HUES6 (cell line): ENCODE measurements around the gene CNTRL.

Source experiments
- H3K27ac ChIP-seq: 2 replicates; pipeline ENCODE4 v1.7.0; 2013; ENCODE audit warnings: low read depth, mild to moderate bottlenecking, low read length, inconsistent platforms
- H3K27me3 ChIP-seq: 2 replicates; pipeline ENCODE4 v1.6.1; 2013; ENCODE audit warnings: low read length; ENCODE audit not compliant: control insufficient read depth, insufficient read depth
- H3K36me3 ChIP-seq: 2 replicates; pipeline ENCODE4 v1.6.1; 2013; ENCODE audit warnings: low read length; ENCODE audit not compliant: control insufficient read depth, insufficient read depth
- H3K4me1 ChIP-seq: 2 replicates; pipeline ENCODE4 v1.6.1; 2013; ENCODE audit warnings: low read length; ENCODE audit not compliant: control insufficient read depth, insufficient read depth
- H3K4me3 ChIP-seq: 2 replicates; pipeline ENCODE4 v1.5.1; 2013; ENCODE audit warnings: low read depth, low read length
- H3K9ac ChIP-seq: one replicate; pipeline ENCODE4 v1.6.1; 2013; ENCODE audit warnings: mild to moderate bottlenecking, low read length
- H3K9me3 ChIP-seq: 2 replicates; pipeline ENCODE4 v1.6.1; 2013; ENCODE audit warnings: low read depth, low read length; ENCODE audit not compliant: control insufficient read depth, insufficient read depth

The CNTRL gene

DNA sequence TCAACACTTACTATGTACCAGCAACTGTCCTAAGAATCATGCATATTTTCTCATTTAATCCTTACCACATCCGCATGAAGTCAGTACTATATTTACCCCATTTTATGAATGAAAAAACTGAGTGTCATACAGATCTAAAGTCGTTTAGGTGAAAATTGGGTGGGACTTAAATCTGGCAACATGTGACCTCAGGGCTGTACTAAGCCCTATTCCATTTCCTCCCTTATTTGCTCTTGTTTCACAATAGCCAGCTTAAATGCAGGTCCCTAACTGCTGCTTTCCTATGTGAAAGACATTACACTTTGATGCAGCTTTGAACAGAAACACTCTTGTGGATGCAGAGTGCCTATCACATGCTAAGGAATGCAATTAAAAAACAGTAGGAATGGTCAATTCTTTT lies 129.4 kb downstream of the CNTRL start:
- H3K4me1 ChIP-seq = peaks cover 20% of the 10 kb centered on the region
- no peak overlapping the region for H3K4me3 ChIP-seq
- no peak overlapping the region for H3K27ac ChIP-seq
- H3K27me3 ChIP-seq = peaks cover 8% of the 10 kb centered on the region; the same call in 1 of the 2 replicates
- no peaks in the 10 kb centered on the region for H3K36me3 ChIP-seq
- no peaks in the 10 kb centered on the region for H3K9me3 ChIP-seq
- H3K9ac ChIP-seq = no peak overlapping the region

DNA sequence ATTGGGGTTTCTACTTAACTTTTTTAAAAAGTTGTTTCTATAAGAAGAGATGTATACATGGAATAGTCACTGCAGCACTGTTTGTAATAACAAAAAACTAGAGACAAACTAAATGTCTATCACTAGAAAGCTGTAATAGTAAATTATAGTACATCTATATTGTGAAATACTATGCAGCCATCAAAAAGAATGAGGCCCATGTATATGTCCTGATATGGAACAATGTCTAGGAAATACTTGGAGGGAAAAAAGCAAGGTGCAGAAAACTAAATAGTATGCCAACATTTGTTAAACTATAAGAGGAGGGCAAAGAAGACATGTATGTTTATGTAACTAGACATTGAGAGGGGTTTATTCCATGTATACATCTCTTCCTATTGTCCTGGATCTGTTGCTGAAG lies 129.9 kb downstream of the CNTRL start:
- H3K9ac ChIP-seq = no peak overlapping the region
- H3K9me3 ChIP-seq = no peaks in the 10 kb centered on the region
- no peak overlapping the region for H3K27ac ChIP-seq
- H3K36me3 ChIP-seq = no peaks in the 10 kb centered on the region
- H3K4me1 ChIP-seq = peaks cover 18% of the 10 kb centered on the region
- H3K27me3 ChIP-seq = peaks cover 8% of the 10 kb centered on the region; the same call in 1 of the 2 replicates
- no peak overlapping the region for H3K4me3 ChIP-seq

DNA sequence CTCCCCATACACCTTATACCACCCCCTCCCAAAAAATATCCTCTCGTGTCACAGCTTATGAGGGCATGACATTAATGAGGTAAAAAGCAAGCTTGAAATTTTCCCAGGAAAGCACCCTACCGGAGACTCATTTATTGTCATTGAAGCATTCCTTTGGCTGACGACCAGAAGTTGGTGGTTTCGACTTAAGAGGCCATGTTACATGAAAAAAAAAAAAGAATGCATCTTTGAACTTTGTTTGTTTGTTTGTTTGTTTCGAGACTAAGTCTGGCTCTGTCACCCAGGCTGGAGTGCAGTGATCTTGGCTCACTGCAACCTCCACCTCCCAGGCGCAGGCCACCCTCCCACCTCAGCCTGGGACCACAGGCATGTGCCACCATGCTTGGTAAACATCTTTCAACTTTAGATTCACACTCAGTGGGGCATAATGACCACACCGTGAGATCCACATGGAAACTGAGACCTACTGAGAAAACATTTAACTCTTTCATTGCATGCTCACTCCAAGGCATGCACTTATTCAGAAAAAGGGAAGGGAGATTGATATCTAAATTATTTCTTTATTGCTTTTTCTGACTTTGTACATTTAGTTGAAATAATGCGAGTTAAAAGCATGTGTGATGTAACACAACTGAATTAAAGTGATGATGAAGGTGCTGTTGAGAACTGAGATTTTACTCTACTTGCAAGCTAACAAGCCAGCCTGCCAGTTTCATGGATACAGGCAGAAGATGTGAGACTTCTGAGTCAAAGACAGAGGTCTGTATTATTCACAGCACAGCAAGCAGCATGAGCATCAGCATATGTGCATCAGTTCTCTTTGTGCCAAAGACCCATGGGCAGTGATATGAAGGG lies 132.0 kb downstream of the CNTRL start:
- Histone ChIP-seq H3K4me3 (no peak overlapping the region), H3K27me3 (peaks cover 8% of the 10 kb centered on the region; the same call in 1 of the 2 replicates), H3K9me3 (no peaks in the 10 kb centered on the region), H3K9ac (no peak overlapping the region), H3K27ac (no peak overlapping the region), H3K36me3 (no peaks in the 10 kb centered on the region), H3K4me1 (peaks cover 8% of the 10 kb centered on the region; the same call in 1 of the 2 replicates)

DNA sequence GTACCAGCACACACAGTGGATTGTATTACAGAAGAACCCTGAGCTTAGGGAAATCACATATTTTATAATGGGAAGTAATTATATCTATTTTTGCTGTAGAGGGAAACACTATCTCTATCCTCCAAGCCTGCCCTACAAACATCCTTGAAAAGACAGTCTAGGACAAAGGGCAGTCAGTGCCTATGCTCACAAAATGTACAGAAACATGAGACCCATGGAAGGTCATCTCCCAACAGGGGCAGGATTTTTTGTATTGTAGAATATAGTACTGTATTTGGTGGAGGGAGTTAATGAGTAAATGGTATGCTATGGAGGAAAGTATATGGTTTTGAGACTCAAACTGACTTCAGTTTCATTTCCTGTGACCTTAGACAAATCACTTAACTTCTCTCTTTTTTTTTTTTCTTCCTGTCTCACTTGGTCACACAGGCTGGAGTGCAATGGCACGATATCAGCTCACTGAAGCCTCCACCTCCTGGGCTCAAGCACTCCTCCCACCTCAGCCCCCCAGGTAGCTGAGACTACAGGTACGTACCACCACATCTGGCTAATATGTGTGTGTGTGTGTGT lies 132.7 kb downstream of the CNTRL start:
- H3K4me3 ChIP-seq = no peak overlapping the region
- H3K9me3 ChIP-seq = no peaks in the 10 kb centered on the region
- H3K4me1 ChIP-seq = peaks cover 8% of the 10 kb centered on the region; the same call in 1 of the 2 replicates
- peaks cover 8% of the 10 kb centered on the region; the same call in 1 of the 2 replicates for H3K27me3 ChIP-seq
- H3K36me3 ChIP-seq = no peaks in the 10 kb centered on the region
- H3K9ac ChIP-seq = no peak overlapping the region
- no peak overlapping the region for H3K27ac ChIP-seq

DNA sequence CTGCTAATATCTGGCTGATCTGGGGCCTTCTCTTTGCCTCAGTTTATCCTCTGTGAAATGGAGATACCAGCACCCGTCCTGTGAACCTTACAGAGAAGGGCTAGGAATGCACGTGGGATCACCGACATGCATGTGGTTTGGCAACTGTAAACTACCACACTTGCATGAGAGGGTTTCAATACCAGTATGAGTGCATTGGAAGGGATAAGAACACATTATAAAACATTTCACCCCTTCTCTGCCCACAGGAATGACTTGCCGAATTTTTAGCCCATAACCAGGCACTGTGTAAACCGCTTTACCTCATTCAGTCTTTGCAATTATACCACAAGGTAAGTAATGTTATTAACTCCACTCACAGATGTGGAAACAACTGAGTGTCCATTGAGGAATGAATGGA lies 135.8 kb downstream of the CNTRL start:
- 0 out of 2 replicates have a peak, but pooled peaks cover under 1% of the 10 kb centered on the region for H3K27me3 ChIP-seq
- no peak overlapping the region for H3K27ac ChIP-seq
- peaks cover 11% of the 10 kb centered on the region; the same call in 1 of the 2 replicates for H3K4me1 ChIP-seq
- no peak overlapping the region for H3K4me3 ChIP-seq
- H3K9ac ChIP-seq = no peak overlapping the region
- no peaks in the 10 kb centered on the region for H3K36me3 ChIP-seq
- H3K9me3 ChIP-seq = no peaks in the 10 kb centered on the region

DNA sequence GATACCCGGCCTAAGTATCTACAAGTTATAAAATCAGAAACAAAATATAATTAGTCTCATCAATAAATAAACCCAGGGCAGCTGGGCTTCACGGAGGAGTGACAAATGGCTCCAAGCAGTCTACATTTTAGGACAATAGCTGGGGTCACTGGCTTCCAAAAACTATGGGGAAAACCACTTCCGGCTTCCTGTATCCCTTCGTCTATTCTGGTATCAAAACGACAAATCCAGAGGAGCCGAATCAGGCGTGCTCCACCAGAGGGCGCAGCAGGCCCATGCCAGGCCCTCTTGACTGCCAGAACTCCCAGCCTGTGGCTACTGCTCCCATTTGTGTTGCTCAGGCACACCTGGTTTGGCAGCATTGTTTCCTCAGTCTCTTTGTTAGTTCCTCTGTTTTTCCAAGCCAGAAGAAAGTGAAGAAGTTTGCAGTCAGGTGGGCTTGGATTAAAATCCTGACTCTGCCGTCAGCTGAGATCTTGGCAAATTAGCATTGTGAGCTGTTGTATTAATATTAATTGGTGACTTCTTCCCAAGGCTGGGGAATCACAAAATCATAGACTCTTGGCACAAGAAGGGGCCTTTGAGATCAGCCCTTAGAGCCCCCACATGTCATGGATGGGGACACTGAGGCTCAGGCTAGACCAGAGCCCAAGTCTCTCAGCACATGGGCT lies 138.5 kb downstream of the CNTRL start:
- H3K9ac ChIP-seq = no peak overlapping the region
- no peak overlapping the region for H3K27ac ChIP-seq
- H3K9me3 ChIP-seq = no peaks in the 10 kb centered on the region
- no peaks in the 10 kb centered on the region for H3K36me3 ChIP-seq
- H3K4me3 ChIP-seq = no peak overlapping the region
- peaks cover 3% of the 10 kb centered on the region; the same call in 1 of the 2 replicates for H3K4me1 ChIP-seq
- H3K27me3 ChIP-seq = no peaks in the 10 kb centered on the region

DNA sequence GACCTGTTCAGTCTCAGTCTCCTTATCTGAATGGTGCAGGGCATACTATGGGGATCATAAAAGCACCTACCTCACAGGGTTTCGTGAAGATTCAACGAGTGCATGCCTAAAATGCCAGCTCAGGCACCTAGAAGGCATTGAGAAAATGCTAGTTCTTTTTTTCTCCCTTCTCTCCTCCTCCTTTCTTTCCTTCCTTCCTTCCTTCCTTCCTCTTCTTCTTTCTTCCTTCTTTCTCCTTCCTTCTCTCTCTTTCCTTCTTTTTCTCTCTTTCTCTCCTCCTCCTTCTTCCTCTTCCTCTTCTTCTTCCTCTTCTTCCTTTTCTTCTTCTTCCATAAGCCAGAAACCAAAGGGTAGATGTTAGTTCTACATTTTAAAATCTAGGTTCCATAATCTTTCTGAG lies 139.2 kb downstream of the CNTRL start:
- Histone ChIP-seq H3K27me3 (no peaks in the 10 kb centered on the region), H3K9ac (no peak overlapping the region), H3K27ac (no peak overlapping the region), H3K9me3 (no peaks in the 10 kb centered on the region), H3K4me1 (peaks cover 3% of the 10 kb centered on the region; the same call in 1 of the 2 replicates), H3K4me3 (no peak overlapping the region), H3K36me3 (no peaks in the 10 kb centered on the region)

DNA sequence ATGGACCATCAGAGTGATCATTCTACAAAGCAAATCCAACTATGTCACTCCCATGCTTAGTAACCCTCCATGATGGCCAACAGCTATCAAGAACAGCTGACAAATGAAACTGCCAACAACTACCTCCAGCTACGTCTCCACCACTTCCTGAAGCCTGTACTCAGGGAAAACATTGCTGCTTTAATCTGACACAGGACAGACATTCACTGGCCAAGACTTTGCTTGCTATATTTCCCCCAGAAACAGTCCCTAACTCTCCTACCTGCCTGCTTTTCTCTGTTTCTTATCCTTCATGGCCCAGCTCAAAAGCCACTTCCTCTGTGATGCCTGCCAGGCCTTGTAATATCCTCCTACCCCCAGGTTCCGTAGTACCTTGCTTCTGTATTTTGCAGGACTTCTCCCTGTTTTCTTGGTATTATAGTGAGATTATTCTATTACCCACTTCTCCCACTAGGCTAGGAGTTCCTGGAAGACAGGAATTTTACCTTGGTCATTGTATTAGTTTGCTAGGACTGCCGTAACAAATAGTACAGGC lies 141.6 kb downstream of the CNTRL start:
- Histone ChIP-seq H3K27ac (no peak overlapping the region), H3K36me3 (no peaks in the 10 kb centered on the region), H3K27me3 (no peaks in the 10 kb centered on the region), H3K4me1 (peaks cover 19% of the 10 kb centered on the region), H3K9me3 (no peaks in the 10 kb centered on the region), H3K4me3 (no peak overlapping the region), H3K9ac (no peak overlapping the region)

DNA sequence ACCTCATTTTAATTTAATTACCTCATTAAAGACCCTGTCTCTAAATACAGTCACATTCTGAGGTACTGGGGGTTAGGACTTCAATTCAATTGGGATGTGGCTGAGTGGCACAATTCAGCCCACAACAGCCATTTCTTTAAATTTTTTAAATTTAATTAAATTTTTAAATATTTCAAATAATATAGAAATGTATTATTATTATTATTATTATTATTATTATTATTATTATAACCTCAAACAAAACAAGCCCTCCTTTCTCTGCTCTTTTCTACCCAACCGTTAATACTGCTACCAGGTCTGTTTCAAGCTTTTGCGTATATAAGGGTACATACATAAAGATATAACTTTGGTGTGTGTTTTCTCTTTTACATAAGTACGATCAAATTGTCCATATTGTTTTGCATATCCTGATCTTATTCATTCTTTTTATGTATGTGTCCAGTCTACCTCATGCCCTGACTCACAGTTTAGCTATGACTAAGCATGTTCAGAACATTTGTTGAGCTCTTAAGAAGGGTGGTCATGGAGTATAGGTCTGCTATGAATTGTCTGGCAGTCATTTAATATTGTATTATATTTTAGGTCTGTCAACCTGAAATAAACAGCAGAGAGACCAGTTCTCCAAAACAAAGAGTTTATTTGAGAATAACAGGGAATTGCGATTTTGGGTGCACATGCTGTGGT lies 143.0 kb downstream of the CNTRL start:
- H3K9ac ChIP-seq = no peak overlapping the region
- peaks cover 27% of the 10 kb centered on the region for H3K4me1 ChIP-seq
- H3K4me3 ChIP-seq = no peak overlapping the region
- no peak overlapping the region for H3K27ac ChIP-seq
- H3K9me3 ChIP-seq = no peaks in the 10 kb centered on the region
- no peaks in the 10 kb centered on the region for H3K36me3 ChIP-seq
- H3K27me3 ChIP-seq = no peaks in the 10 kb centered on the region

DNA sequence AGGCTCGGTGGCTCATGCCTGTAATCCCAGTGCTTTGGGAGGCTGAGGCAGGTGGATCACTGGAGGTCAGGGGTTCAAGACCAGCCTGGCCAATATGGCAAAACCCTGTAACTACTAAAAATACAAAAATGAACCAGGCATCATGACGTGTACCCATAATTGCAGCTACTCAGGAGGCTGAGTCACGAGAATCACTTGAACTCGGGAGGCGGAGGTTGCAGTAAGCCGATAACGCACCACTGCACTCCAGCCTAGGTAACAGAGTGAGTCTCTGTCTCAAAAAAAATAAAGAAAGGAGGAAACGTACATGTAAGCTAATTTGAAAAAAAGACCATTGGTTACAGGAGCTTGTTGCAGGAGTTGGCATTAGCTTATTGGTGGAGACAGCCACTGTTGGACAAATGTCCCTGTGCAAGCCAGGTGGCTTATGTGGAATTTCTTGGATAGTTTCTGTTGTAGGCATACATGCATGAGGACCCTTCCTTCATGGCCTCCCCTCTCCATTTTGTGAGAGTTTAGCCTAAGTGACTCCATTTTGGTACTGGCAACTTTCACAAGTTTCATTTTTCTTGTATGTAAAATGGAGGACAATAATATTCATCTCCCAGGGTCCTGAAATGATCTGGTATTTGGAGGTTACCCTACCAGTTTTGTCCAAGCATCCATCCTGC lies 143.7 kb downstream of the CNTRL start:
- Histone ChIP-seq H3K4me1 (peaks cover 25% of the 10 kb centered on the region), H3K36me3 (no peaks in the 10 kb centered on the region), H3K9me3 (no peaks in the 10 kb centered on the region), H3K9ac (no peak overlapping the region), H3K27me3 (no peaks in the 10 kb centered on the region), H3K4me3 (no peak overlapping the region), H3K27ac (no peak overlapping the region)
